HG02938 (cell line): ENCODE results near the gene RORB.
"Not testable (repeated sequence)": the region's sequence is repeated elsewhere in the genome, so short reads cannot be mapped to it uniquely, and the experiment has no call there.

Experiments
- ATAC-seq: cut with Tn5 transposase; IDR thresholded peaks from one replicate; pipeline ENCODE4 v1.9.1; 2021; ENCODE audit warnings: mild to moderate bottlenecking, moderate library complexity; ENCODE audit not compliant: unreplicated experiment

The RORB gene

DNA sequence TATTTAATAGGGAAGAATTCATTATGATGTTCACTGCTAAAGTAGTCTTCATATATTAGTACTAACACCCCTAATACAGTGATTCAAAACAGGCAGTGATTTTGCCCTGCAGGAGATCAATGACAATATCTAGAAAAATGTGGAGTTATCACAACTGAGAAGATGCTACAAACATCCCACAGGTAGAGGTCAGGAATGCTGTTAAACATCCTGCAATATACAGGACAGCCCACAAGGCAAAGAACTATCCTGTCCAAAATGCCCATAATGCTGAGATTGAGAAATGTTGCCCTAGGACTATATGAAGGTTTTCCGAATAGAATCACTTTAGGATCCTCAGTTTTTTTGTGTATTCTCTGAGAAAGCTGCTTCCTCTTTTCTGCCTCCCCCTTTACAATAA lies 15.3 kb downstream of the RORB start:
- no peak for ATAC-seq

DNA sequence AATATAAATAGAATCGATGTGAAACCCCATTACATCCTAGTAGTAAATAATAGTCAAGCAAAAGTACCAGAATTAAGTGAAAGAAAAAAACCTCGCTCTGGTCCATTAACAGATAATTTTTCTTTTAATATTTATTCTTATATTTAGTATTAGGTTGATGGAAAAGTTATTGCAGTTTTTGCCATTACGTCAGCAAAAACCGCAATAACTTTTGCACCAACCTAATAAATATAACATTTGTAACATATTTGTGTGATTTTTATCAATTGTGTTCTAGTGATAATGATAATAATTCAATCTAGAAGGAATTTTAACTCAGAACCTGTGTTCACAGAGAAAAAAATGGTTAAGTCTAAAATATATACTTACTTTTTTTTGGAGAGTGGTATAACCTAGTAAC lies 16.1 kb downstream of the RORB start:
- ATAC-seq = no peak

DNA sequence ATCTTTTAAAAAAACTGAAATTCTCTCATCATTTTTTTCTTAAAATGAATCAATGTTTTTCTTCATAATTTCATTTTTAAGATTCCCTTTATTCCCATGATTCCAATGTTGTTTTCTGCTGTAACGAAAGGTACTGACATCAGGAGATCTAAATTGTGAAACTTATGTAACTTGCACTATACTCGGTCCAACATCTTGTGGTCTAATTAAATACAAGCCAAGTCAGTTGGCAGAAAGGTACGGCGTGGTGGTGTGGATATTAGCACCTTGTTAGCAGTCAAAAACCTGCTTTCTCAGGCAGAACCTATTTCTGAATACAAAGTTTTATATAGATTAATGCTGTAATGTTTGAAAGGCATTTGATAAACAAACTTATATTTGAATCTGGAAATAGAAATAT lies 20.1 kb downstream of the RORB start:
- ATAC-seq = no peak

DNA sequence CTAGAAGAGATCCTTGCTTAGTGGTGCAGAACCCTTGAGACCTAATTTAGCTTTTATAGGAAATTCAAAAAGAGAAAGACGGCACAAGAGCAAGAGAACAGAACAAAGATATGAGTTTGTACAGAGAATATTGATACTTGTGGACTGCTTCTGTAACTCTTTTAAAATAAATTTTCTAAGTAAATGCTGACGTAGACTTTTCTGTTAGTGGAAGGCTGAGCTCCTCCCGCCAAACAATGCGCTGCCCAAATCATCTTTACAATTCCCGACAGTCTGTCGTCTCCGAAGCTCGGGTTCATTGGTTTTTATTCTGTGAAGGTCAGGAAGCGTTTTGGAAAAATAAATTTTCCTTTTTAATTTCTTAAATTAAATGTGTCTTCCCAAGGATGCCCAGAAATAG lies 22.3 kb downstream of the RORB start:
- ATAC-seq = no peak

DNA sequence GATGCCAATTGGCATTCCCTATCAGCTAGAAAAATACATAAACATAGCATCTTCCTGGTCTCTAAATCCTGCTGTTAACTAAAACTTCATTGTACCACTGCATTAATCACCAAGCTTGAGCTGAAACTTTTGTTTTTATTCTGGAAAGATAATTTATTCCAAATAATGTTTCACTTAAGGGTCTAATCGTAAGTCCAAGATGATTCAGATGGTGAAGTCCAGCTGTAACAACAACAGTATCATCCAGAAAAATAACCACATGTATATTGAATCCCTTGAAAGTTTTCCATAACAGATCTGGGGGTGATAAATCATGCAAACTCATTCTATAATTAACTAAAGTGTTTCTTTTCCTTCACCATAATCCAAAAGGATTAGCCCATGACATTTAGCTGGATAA lies 23.9 kb downstream of the RORB start:
- ATAC-seq = no peak

DNA sequence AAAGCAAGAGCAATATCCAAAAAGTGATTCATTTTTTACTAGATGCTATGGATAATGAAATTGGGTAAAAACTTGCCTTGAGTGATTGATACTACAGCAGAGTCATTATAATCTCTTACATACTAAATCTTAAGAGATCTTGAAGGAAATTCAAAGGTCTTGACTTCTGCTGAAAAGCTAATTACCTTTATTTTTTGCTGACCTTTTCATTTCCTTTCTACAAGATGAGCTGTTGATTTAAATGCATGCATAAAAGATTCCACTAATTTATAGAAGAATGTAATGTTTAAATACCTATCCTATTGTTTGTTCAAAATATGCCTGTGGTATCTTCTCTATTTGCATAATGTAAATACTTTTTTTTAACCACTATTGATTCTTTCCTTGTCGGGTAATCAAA lies 27.2 kb downstream of the RORB start:
- no peak for ATAC-seq

DNA sequence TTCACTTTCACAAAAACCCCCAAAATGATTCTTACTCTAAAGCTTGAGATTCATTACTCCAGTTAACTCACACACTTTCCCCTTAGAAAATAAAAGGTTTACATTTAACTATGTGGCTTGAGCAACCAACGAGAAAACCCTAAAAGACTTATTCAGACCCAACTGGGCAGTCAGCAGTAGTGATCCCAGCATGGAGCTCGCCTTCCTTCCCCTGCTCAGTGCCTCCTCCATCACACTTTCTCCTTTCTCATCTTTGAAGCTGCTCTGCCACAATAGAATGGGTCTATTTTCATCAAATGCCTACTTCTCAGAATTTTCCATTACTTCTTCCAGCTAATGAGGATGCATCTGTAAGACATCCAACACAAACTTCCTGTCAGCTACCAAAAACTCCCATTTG lies 29.1 kb downstream of the RORB start:
- no peak for ATAC-seq

DNA sequence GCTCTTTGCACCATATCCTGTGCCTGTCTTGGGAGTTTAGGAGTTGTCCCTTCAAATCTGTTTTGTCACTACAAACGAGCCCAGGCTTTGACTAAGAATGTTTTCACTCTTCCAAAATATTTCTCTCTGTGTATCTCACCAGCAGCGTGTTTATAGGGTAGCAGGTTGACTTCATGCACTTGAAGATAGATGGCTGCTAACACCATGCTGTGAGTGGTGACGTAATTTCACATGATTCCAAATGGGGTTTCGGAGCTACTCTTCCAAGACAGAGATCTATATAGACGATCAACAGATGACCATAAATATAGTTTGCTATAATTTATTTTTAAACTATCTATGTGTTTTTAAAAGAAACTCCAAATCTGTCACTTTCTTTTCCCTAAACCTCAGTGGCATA lies 30.6 kb downstream of the RORB start:
- ATAC-seq = no peak

DNA sequence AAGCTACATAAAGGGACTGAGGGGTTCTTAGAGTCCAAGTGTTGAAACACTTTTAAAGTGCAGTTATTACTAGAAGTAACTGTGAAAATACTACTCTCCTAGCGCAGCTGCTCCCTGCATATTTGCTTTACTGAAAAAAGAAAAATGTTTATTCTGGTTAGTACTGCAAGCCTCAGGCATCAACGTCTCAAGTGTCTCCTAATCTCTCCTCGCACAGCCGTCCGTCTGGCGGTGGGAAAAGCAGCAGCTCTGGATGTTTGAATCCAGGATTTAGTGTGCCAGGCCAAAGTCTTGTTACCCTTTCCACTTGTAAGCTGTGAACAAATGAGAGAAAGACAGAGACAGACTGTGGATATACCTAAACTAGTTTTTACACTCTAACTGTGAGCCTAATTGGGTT lies 31.1 kb downstream of the RORB start:
- no peak for ATAC-seq

DNA sequence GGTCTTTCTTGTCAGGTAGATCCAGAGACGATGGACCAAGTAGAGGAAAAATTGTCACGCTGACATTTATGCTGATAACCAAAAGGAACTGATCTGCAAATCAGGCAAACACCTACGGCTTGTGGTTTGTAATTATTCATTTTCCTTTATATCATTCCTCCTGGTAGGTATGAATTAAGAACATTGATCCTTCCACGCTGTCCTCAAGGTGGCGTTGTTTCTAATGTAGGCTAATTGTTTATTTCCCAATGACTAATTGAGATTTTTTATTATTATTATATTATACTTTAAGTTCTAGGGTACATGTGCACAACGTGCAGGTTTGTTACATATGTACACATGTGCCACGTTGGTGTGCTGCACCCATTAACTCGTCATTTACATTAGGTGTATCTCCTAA lies 33.3 kb downstream of the RORB start:
- not testable (repeated sequence) for ATAC-seq

DNA sequence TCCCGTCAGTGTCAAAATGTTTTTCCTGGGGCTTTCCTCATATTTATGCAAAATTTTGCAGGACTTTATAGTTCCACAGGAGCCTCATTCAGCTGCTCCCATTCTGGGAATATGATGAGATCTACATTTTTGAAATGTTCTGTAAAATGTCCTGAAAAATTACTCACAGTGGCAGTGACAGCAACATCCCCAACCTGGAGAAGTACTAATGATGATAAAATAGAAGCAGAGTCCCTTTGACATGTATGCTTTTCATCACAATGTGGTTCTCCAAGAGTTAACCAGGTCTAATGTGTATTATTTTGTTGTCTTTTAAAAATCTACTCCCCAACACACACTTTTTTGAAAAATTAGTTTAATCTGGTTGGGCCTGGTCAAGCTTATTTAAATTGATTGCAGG lies 36.1 kb downstream of the RORB start:
- no peak for ATAC-seq

DNA sequence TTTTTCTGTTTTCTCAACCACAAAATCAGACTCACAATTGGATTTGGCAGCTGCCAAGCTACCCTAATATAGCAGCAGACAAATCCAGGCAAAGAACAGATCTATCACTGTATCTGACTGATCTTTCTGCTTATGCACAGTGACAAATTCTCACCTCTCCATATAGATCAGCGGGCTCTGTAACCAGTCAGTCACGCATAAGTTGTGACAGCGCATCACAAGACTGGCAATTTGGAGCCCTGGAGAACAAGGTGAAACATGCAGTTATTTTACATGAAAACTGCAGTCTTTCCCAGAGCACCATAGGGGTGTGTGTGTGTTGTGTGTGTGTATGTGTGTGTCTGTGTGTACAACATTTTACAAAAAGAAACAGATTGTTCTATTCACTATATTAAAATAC lies 37.7 kb downstream of the RORB start:
- ATAC-seq = no peak

DNA sequence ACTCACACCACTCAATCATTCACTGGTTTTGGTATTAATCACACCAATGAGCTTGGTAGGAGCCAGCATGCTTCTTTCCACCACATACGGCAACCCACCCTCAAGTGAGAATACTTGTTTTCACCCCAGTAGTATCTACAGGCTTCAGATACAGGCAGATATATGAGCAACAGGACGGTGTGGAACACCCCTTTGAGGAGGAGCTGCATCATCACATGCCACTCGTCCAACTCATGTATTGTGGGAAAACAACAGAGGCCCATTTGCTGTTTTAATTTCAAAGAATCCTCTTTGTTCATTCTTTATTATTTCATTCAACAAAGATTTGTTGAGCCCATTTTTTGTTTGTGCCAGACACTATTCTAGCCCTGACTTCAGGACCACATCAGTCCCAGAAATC lies 46.0 kb downstream of the RORB start:
- ATAC-seq = no peak

DNA sequence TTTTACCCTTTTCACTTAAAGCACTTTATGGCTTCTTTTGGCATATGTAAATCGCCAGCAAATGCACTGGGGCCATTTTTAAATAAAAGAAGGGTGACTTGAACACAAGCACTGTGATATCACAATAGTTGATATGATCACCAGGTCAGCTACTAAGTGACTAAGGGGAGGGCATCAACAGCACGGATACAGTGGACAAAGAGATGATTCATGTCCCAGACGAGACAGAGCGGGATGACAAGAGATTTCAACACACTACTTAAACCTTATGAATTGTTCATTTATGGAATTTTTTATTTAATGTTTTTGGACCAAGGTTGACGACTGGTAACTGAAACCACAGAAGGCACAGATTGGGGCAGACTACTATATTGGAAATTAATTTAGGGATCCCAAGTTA lies 54.1 kb downstream of the RORB start:
- no peak for ATAC-seq

DNA sequence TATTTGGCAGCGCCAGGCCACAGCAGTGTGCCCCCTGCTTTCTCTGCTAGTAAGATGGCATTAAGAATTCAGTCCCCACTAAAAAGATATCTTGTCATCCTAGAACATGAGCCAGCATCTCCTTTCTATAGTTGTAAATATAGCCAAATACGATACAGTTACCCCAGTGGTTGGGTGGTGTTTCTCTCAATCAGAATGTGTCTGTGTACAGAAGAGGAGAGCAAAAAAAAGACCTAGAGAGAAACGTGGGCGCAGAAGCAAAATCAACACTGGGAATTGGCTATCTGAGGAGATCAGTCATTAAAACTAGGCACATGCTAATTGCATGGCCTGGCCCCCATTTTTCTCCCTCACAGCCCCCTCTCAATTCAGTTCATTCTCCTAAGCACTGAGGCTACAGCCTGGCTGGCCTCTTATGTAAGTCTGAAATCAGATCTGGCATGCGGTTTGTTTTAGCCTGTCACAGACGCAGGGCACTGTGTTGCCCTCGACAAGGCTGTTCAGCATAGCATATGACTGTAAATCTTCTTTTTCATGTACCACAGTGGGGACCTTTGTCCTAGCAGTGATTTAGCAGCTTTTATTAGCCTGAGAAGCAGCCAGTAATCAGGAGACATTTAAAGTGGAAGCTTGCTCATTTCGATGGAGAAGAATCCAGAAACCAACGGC lies 57.8 kb downstream of the RORB start:
- no peak for ATAC-seq

DNA sequence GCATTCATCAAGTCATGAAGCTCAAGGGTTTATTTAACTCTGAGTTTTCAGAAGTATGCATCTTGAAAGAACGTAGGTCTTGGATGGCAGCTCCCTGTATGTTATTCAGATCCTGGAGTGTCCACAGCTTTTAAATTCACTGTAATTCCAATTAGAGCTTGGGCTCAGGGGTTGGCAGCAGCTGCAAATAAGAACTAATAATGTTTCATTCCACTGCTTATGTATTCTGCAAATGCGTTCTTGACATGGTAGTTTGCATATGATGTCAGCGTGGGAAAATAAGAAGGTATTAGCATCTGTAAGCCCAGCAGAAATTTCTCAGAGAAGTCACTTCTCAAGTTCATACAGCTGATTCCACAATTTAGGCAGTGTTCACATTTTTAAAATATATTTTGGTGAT lies 58.4 kb downstream of the RORB start:
- no peak for ATAC-seq

DNA sequence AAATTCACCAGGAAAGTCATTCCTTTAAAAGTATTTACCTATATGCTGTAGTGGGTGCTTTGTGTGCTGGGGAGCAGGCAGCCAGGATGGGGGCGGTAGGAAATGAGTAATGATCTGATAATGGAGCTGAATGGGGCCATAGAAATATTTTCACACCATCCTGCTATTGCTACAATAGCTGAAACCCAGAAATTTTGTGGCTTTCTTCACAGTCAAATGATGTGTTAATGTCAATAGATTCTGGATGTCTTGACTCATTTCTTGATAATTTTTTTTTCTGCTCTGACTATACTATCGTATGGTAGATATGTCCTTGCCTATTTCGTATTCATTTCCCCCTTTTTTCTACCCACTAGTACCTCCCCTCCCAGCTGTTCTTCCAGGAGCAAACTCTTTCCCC lies 59.5 kb downstream of the RORB start:
- no peak for ATAC-seq

DNA sequence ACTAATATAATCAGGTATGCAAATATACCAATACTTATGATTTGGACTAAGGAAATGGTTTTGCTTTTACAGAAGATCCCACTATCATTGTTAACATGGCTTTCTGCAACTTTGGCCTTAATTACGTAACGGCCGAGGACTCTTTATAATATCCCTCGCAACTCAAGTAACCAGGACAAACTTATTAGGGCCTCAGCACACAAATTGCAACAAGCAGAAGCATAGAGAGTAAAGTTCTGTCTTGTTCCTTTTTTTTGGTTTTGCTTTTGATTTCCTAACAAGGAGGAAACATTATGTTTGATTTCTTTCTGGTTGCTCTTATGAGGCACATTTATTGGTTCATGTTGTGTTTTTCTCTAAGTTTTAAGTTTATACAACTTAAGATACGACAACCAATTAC lies 60.4 kb downstream of the RORB start:
- ATAC-seq = no peak

DNA sequence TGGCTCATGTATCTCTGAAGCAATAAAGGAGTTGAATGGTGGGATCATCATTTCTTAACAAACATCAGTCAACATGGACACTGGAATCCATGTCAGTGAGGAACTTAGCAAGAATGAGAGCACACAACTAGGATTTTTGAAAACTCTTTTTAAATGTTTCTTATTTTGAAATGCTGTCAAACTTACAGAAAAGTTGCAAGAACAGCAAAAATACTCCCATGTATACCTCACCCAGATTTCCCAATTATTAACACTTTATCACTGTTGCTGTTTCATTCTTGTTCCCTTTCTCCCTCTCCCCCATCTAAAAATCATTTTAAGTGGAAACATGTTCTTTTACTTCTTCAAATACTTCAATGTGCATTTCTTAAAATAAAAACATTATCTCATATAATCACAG lies 65.5 kb downstream of the RORB start:
- ATAC-seq = no peak

DNA sequence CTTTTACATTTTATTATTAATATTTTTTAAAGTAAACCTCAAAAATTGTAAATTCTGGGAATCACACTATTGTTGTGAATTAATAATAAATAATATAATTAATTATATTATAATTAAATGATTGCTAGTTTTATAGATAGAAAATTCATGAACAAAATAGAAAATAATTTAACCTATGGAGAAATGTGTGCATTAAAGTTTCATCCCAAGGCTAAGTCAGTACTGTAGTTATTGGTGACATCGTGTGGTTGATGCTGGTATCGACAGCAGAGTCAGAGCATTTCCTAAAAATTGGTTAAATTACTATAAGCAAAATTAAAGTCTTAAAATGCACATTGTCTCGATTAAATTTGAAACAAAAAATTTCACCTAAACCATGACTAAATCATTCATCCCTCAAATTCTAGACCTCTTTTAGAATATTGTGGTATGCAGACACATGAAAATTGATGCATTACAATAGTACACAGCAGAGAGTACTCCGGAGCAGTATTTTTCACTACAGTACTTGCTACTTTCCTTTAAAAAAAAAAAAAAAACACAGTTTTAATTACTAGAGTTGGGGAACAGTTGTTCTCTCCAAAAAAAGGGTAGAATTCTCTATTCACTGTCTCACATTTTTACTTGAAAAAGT lies 73.9 kb downstream of the RORB start:
- ATAC-seq = peak; percentile 71

DNA sequence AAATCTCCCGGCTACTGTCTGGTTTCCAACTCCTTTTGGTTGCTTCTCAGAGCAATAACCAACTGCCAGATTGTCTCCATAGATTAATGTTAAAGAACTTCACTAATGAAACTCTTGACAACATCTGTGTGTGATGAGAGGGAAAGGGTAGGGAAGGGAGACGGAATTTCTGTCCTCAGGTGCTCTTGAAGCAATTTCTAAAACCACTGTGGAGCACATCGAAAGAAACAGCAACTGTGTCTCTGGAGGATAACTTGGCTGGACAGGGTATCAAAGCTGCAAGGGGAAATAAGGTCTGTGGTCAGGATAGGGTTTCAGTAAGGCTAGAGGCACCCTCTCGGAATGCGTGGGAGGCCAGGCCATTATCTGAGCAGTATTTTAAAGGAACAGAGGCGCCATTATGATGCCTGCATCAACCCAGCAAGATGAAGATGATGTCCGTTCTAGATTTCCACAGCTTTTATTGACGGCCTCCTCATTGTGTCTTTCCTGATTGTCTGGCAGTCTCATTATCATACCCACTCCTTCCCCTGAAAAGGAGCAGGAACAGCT lies 76.6 kb downstream of the RORB start:
- no peak for ATAC-seq

DNA sequence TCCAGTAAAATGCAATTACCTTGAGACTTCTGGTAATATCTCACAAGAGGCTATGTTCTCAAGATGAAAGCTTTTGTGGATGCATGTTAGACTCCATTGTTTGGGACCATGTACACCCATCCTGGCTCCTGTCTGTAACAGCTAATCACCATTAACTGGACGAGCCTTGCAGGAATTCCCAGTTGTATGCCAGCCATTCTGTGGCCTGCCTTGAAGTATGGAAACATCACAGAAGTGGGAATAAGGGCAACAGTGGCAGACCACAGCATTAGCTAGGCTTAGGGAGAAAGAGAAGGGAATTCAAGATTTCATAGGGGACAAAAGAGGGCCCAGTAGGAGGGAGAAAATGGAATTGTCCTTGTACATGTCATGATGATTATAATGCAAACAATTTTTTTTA lies 79.0 kb downstream of the RORB start:
- no peak for ATAC-seq

DNA sequence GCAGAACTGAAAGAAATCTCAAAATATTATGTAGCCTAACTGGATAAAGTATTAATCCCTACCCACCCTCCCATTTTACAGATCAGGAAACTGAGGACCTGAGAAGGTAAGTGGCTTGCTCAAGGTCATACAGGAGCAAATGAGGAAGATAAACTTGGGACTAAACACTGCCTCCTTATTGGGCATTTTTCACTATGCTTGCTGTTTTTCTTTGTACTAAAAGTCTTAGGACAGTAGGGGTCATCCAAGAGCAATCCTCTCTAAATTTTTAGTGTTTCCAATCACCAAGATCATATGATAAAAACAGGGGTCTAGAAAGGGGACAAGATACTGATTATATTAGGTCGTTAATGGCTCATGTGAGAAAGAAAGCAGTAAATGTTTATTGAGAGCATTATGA lies 80.8 kb downstream of the RORB start:
- ATAC-seq = no peak
